Skeletal muscle tissue (tissue), 4 donors: ENCODE measurements around the gene TNFSF4. TPM values are rescaled to one million over a fixed set of nuclear protein-coding genes. Genes with fewer than 3 reads are reported as not detected.

Experiments
- H3K27ac ChIP-seq: one replicate; pipeline ENCODE4 v1.7.0; 2013; ENCODE audit warnings: mild to moderate bottlenecking, low read depth, low read length, inconsistent platforms
- H3K27me3 ChIP-seq, 3 donors: one replicate each; pipeline ENCODE4 v1.7.0; 2013; ENCODE audit warnings: low read length in 3 of 3; ENCODE audit not compliant: control insufficient read depth in 3 of 3, insufficient read depth in 3 of 3
- H3K36me3 ChIP-seq, 3 donors: one replicate each; pipeline ENCODE4 v1.7.0; 2013; ENCODE audit warnings: low read length in 3 of 3; ENCODE audit not compliant: control insufficient read depth in 3 of 3, insufficient read depth in 3 of 3
- H3K4me1 ChIP-seq, 3 donors: one replicate each; pipeline ENCODE4 v1.7.0; 2013; ENCODE audit warnings: low read length in 3 of 3, mild to moderate bottlenecking in 3 of 3; ENCODE audit not compliant: control insufficient read depth in 3 of 3, insufficient read depth in 3 of 3
- H3K4me3 ChIP-seq, 3 donors: one replicate each; pipeline ENCODE4 v1.7.0; 2013; ENCODE audit warnings: low read length in 3 of 3
- H3K9ac ChIP-seq, 3 donors: one replicate each; pipeline ENCODE4 v1.7.0; 2013; ENCODE audit warnings: low read length in 3 of 3, mild to moderate bottlenecking in 3 of 3, moderate library complexity in 2 of 3, low read depth in 1 of 3
- H3K9me3 ChIP-seq, 3 donors: one replicate each; pipeline ENCODE4 v1.7.0; 2013; ENCODE audit warnings: low read length in 3 of 3; ENCODE audit not compliant: control insufficient read depth in 3 of 3
- total RNA-seq: library from RNA; depleted of rRNA; stranded (reverse); fragments of >200 nt; gene quantifications from one replicate; pipeline ENCODE4 v1.2.3, GENCODE V29; 2014
- donor health status: Osteomylitis.

The TNFSF4 gene
- total RNA-seq, 1 donor from 2014 or later, result 2.6 TPM

DNA sequence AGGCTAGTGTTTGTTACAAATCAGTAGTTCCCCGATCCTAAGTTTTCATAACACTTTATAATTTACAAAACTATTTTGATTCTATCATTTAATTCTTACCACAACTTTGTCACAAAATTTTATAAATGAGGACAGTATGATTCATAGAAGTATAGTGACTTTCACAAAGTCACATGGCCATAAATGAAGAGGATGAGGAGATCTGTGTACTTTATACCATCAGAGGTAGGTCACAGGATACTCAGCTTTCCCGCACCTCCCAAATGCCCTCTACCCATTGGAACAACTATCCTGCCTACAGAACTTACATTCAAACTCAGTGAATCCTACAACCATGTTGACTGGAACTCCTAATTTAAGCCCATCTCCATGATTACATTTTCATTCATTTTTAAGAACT, 56.3 kb downstream of the TNFSF4 start:
- Histone ChIP-seq H3K9ac (no peak overlapping the region), H3K9me3 (no peaks in the 10 kb centered on the region), H3K27ac (no peak overlapping the region), H3K4me1 (no peaks in the 10 kb centered on the region), H3K36me3 (no peaks in the 10 kb centered on the region), H3K4me3 (no peak overlapping the region), H3K27me3 (no peaks in the 10 kb centered on the region)

DNA sequence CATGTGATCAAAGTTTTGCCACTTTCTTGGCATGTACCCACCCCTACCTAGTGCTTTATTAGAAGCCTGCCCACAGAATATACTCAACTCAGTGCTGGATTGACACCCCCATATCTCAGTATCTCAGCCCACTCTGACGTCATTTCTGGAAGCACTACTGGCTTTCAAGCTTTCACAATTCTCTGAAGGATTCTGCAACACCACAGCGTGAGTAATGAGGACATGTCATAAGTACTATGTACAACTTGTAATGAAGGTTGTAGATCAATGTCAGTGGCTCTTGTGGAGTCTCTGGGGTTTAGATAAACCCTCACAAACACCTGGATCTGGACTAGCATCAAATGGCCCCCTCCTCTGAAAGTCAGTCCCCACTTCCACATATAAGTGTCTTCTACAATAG, 57.2 kb downstream of the TNFSF4 start:
- H3K9ac ChIP-seq, result no peak overlapping the region
- H3K27me3 ChIP-seq, result no peaks in the 10 kb centered on the region
- no peaks in the 10 kb centered on the region for H3K4me1 ChIP-seq
- H3K36me3 ChIP-seq, result no peaks in the 10 kb centered on the region
- no peak overlapping the region for H3K4me3 ChIP-seq
- H3K9me3 ChIP-seq, result no peaks in the 10 kb centered on the region
- no peak overlapping the region for H3K27ac ChIP-seq

DNA sequence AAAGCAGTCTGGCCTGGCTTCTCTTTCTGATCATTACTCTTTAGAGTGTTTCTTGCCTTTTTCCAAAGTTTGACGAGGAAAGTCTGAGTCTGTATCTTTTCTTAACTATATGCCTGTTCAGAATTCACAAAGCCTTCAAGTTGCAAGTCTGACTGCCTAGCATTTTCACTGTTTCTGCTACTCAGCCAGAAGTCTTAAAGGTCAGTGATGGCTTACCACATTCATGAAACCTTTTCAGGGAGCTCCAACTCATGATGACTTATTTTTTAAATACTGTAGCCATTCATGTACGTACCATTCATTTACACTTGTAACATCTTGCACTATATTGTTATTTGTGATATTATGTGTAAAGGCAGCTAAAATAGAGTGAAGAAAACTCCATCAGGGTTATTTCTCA, 58.2 kb downstream of the TNFSF4 start:
- Histone ChIP-seq H3K36me3 (no peaks in the 10 kb centered on the region), H3K4me1 (no peaks in the 10 kb centered on the region), H3K27me3 (no peaks in the 10 kb centered on the region), H3K4me3 (no peak overlapping the region), H3K27ac (no peak overlapping the region), H3K9ac (no peak overlapping the region), H3K9me3 (no peaks in the 10 kb centered on the region)

DNA sequence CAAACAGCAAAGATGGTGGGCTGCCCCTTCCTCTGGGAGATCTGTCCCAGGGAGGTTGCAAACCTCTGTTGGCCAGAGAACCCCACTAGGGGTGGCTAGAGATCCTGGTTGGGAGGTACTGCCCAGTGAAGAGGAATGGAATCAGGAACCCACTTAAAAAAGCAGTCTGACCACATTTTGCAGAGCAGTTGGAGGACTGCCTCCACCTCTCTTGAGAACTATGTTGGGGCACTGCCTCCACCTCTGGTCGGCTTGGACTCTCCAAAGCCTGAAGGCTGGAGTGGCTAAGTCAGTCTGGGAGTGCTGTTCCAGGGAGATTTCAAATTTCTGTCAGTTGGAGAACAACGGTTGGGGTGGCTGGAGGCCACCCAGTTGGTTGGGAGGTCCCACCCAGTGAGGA, 58.6 kb downstream of the TNFSF4 start:
- no peak overlapping the region for H3K4me3 ChIP-seq
- no peaks in the 10 kb centered on the region for H3K27me3 ChIP-seq
- H3K4me1 ChIP-seq, result no peaks in the 10 kb centered on the region
- no peak overlapping the region for H3K27ac ChIP-seq
- no peak overlapping the region for H3K9ac ChIP-seq
- no peaks in the 10 kb centered on the region for H3K36me3 ChIP-seq
- no peaks in the 10 kb centered on the region for H3K9me3 ChIP-seq

DNA sequence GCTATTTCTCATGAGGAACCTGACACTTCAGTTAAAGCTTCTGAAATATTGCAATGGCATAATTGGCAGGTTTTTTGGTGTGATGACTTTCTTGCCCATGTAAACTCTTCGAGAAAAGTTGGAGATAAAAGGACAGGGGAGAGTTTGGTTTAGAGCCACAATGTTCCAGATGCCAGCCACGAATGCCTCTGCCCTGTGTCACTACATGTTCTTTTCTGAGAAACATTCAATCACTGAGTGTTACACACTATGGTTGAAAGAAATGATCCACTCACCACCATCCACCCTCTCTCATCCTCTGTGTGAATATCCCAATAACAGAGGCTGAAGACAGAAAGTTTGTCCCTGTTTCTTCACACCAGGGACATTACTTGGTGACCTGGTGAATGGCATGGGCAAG, 66.4 kb downstream of the TNFSF4 start:
- H3K4me1 ChIP-seq, result no peaks in the 10 kb centered on the region

DNA sequence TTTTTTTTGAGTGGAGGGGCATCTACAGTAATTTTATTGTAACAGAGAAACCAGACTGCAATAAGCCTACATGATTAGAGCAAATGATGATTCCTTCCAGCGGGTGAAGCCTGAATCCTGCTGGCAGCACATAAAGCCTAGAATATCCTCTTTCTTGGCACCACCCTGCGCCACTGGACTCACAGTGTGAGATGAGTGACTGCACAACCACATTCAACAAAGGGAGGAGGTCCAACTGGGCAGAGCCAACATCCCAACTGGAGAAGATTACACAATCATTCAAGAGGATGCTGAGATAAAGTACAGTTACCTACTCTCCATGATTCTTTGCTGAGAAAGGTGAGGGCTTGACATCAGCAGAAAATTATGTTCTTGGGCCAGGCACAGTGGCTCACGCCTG, 67.4 kb downstream of the TNFSF4 start:
- Histone ChIP-seq H3K4me3 (no peak overlapping the region), H3K36me3 (no peaks in the 10 kb centered on the region), H3K27me3 (no peaks in the 10 kb centered on the region), H3K4me1 (no peaks in the 10 kb centered on the region), H3K9me3 (peaks cover 0 to 2% (median 0%) of the 10 kb centered on the region in 3 donors), H3K27ac (no peak overlapping the region), H3K9ac (no peak overlapping the region)

More for the DNA sequence above, 66.4 kb downstream of the TNFSF4 start:
- no peaks in the 10 kb centered on the region for H3K27me3 ChIP-seq
- no peak overlapping the region for H3K9ac ChIP-seq
- H3K27ac ChIP-seq, result no peak overlapping the region
- H3K9me3 ChIP-seq, result peaks cover 0 to 2% (median 0%) of the 10 kb centered on the region in 3 donors
- no peak overlapping the region for H3K4me3 ChIP-seq
- no peaks in the 10 kb centered on the region for H3K36me3 ChIP-seq

DNA sequence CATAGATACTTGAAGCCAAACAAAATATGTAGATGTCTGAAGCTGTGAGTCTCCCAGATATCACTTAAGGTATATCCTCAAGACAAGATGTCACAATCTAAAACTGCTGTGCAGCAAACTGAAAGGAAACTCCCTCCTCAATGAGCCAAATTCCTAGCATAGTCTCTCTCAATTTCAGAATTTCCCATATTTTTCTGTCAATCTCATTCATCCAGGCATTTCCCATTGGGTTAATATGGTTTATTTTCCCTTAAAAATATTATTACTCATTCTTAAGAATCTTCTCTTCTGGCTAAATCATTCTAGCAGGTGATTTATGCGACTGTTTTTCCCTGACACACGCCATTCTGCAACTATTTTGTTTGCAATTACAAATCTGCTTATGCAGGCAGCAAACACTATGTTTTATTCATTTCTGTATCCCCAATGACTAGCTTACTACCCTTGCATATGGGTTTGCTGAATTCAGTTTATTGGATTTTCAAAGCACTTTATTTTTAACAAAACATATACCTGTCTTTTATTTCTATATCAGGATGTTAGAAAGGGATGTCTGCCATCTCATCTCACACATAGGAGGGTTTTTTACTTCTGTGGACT, 69.9 kb downstream of the TNFSF4 start:
- Histone ChIP-seq H3K9ac (no peak overlapping the region), H3K27ac (no peak overlapping the region), H3K4me3 (no peak overlapping the region), H3K4me1 (no peaks in the 10 kb centered on the region), H3K9me3 (peaks cover 0 to 2% (median 0%) of the 10 kb centered on the region in 3 donors), H3K27me3 (no peaks in the 10 kb centered on the region), H3K36me3 (no peaks in the 10 kb centered on the region)

DNA sequence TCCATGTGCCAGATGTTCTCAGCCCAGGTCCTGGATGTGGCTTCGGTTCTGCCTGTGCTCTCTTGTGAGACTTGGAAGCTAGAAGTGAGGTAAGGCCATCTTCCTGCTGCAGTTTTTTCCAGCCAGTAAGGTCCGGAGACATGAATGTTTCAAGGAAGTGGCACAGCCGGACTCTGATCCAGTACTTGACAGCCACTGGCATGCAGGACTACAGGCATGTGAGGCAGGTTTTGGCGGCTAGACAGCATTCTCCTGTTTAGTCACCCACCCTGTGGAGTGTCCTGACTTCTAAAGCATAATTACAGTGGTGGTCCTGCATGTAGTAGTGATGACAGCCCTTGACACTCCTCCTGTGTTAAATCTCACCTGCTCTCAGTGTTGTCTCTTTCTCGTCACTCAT, 72.3 kb downstream of the TNFSF4 start:
- Histone ChIP-seq H3K27ac (no peak overlapping the region), H3K9ac (no peak overlapping the region), H3K4me1 (no peaks in the 10 kb centered on the region), H3K9me3 (no peaks in the 10 kb centered on the region), H3K36me3 (no peaks in the 10 kb centered on the region), H3K27me3 (no peaks in the 10 kb centered on the region), H3K4me3 (no peak overlapping the region)

DNA sequence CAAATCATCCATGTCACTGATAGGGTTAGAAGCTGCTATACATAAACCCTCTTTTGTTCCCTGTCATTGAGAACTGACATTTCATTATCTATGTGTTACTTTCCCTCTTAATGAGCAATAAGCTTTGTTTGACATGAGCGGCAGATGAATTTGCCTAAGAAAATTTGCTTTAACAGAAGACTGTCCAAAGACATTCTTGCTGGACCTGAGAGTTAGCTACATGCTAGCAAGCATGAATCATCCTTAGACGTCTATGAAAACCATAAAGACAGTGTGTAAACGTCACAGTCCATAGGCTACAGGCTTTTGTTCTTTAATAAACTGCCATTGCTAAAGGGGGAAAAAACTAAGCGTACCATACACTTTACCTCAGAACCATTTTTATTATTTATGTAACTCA, 73.1 kb downstream of the TNFSF4 start:
- no peak overlapping the region for H3K9ac ChIP-seq
- no peaks in the 10 kb centered on the region for H3K9me3 ChIP-seq
- H3K36me3 ChIP-seq, result no peaks in the 10 kb centered on the region
- no peaks in the 10 kb centered on the region for H3K4me1 ChIP-seq
- no peak overlapping the region for H3K4me3 ChIP-seq
- H3K27me3 ChIP-seq, result no peaks in the 10 kb centered on the region
- H3K27ac ChIP-seq, result no peak overlapping the region
